Coronary artery (tissue), 2 donors: ENCODE measurements around the gene PEX3.

Experiments
- DNase-seq: peaks from one replicate; pipeline ENCODE4 v3.0.0-alpha.2; 2017; ENCODE audit warnings: low spot score
- H3K27ac ChIP-seq, 2 donors: fragments of 200-600 bp; sonication (generic); one replicate each; pipeline ENCODE4 v1.5.1; 2016 to 2019
- H3K4me3 ChIP-seq: fragments of 200-600 bp; sonication (generic); 2 replicates; pipeline ENCODE4 v1.5.1; 2016; ENCODE audit warnings: mild to moderate bottlenecking, moderate library complexity
- TF ChIP-seq, protein P1 (sequence below): fragments of 200-600 bp; sonication (generic); IDR thresholded peaks from one replicate; pipeline ENCODE4 v1.5.1; 2019; ENCODE audit warnings: antibody characterized with exemption

The PEX3 gene

DNA sequence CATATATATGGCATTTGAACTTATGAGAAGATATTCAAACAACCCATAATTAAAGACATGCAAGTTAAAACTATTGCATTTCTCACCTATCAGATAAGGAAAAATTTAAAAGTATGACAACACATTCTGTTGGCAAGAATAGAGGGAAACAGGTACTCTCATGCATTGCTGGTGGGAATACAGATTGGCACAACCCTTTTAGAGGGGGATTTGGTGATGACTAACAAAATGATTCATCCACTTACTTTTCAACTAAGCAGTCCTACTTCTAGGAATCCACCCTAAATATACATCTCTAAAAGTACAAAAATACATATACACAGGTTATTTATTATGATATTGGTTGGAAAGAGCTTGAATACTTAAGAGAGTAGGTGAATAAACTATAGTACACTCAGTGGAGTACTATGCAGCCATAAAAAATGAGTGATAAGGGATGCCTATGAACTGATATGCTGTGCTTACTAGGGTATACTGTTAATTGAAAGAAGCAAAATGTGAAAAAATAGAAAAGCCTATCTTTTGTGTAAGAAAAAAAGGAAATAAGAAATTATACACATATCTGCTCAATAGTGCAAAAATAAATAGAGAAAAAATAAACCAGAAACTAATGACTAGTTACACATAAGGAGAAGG, 42.3 kb upstream of the PEX3 start:
- TF ChIP-seq, protein P1, sequence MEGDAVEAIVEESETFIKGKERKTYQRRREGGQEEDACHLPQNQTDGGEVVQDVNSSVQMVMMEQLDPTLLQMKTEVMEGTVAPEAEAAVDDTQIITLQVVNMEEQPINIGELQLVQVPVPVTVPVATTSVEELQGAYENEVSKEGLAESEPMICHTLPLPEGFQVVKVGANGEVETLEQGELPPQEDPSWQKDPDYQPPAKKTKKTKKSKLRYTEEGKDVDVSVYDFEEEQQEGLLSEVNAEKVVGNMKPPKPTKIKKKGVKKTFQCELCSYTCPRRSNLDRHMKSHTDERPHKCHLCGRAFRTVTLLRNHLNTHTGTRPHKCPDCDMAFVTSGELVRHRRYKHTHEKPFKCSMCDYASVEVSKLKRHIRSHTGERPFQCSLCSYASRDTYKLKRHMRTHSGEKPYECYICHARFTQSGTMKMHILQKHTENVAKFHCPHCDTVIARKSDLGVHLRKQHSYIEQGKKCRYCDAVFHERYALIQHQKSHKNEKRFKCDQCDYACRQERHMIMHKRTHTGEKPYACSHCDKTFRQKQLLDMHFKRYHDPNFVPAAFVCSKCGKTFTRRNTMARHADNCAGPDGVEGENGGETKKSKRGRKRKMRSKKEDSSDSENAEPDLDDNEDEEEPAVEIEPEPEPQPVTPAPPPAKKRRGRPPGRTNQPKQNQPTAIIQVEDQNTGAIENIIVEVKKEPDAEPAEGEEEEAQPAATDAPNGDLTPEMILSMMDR: no peak
- DNase-seq: no peak
- H3K4me3 ChIP-seq: no peak overlapping the region
- H3K27ac ChIP-seq: no peak overlapping the region

DNA sequence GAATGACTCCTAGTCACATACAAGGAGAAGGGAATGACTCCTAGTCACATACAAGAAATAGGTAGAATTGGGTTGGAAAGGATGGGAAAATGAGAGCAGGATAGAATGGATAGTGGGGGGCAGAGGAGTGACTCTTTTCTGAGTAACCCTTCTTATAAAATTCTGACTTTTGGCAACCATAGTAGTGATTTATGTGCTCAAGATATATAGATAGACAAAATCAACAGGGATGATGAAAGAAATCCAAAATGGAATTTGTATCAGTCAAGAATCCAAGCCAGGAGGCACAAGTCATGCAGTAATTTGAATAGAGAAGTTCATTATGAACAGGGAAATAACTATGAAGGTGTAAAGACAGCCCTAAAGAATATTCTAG, 41.8 kb upstream of the PEX3 start:
- TF ChIP-seq, protein P1: no peak
- no peak overlapping the region for H3K27ac ChIP-seq
- DNase-seq: no peak
- H3K4me3 ChIP-seq: no peak overlapping the region

DNA sequence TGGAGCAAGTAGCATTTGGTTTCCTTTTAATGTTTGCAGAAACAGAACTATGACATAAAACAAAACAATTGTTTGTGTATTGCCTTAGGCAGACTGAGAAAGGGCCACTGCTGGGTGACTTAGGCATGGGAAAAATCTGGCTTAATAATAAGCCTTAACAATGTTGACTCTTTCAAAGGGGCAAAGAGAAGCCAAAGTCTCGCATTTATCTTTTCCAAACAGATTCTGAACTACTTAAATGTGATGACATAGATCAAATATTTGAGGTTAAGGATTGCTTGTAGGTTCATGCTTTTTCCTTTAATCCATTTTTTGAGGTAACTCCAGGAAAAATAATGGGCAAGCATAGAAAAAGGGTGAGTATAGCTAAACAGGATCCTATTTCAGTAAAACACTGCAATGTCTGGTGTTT, 39.7 kb upstream of the PEX3 start:
- TF ChIP-seq, protein P1: no peak
- no peak overlapping the region for H3K27ac ChIP-seq
- no peak for DNase-seq
- H3K4me3 ChIP-seq: no peak overlapping the region

DNA sequence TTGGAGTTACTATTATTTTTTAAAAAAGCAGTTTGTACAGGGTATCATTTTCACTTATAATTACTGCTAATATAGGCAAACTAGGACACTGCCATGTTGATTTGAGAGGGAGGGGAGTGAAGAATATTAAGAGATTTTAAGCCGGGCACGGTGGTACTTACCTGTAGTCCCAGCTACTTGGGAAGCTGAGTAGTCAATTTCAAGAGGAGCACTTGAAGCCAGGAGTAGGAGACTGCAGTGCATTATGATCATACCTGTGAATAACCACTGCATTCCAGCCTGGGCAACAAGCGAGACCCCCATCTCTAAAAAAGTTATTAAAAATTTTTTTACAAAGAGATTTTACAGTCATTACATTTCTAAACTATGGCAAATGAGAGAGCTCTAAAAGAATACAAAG, 35.8 kb upstream of the PEX3 start:
- no peak overlapping the region for H3K27ac ChIP-seq
- DNase-seq: no peak
- TF ChIP-seq, protein P1: no peak
- no peak overlapping the region for H3K4me3 ChIP-seq

- Histone ChIP-seq H3K27ac (no peak overlapping the region), H3K4me3 (no peak overlapping the region)
- TF ChIP-seq, protein P1: no peak
- DNase-seq: no peak
Measured at GRCh38 chr6:143419526-143419925, 31.1 kb upstream of the PEX3 start.

- TF ChIP-seq, protein P1: no peak
- no peak overlapping the region for H3K4me3 ChIP-seq
- no peak overlapping the region for H3K27ac ChIP-seq
- no peak for DNase-seq
Measured at GRCh38 chr6:143426026-143426425, 24.6 kb upstream of the PEX3 start.

GRCh38 chr6:143427109-143427817, 23.3 kb upstream of the PEX3 start:
- H3K27ac ChIP-seq: no peak overlapping the region
- DNase-seq: no peak

More at GRCh38 chr6:143427109-143427817, 23.3 kb upstream of the PEX3 start:
- no peak overlapping the region for H3K4me3 ChIP-seq
- TF ChIP-seq, protein P1: peak; percentile 86
